PC-3 (cell line): Measurements from ENCODE around the gene ZNF646. TPM values are rescaled to one million over a fixed set of nuclear protein-coding genes. Genes with fewer than 3 reads are reported as not detected.

ENCODE experiments used
- ATAC-seq: fragments of 200-7000 bp; cut with Tn5 transposase; 2 replicates; pipeline ENCODE4 v1.9.1; 2020; ENCODE audit warnings: mild to moderate bottlenecking, moderate library complexity
- BruUV-seq: library from RNA; stranded (reverse); fragments of 400-500 nt; replicated peaks from 2 replicates; lab custom pipeline; 2021; lab: Mats Ljungman, UMichigan
- CTCF ChIA-PET: fragments of 300-600 bp; sonication (Branson Sonifier 250); formaldehyde crosslinking; loops from one replicate; lab custom pipeline; 2022; ENCODE audit warnings: antibody characterized with exemption; lab: Charles Lee
- POLR2A ChIA-PET: fragments of 300-600 bp; sonication (Branson Sonifier 250); formaldehyde crosslinking; loops from one replicate; lab custom pipeline; 2022; ENCODE audit warnings: antibody characterized with exemption; ENCODE audit not compliant: unreplicated experiment; lab: Charles Lee
- DNase-seq: peaks from one replicate; pipeline ENCODE4 v3.0.0-alpha.2; 2015
- H2AFZ ChIP-seq: fragments of 300-600 bp; sonication (generic); 2 replicates; pipeline ENCODE4 v1.6.0; 2016; ENCODE audit warnings: antibody characterized with exemption, low read length
- H3F3A ChIP-seq: fragments of 300-600 bp; sonication (generic); one replicate; pipeline ENCODE4 v1.6.0; 2017; ENCODE audit warnings: antibody characterized with exemption, low read length, control low read depth, mild to moderate bottlenecking; ENCODE audit not compliant: unreplicated experiment
- H3K27ac ChIP-seq: fragments of 300-600 bp; sonication (generic); 2 replicates; pipeline ENCODE4 v1.5.1; 2016; ENCODE audit warnings: mild to moderate bottlenecking, low read length
- H3K27me3 ChIP-seq: fragments of 300-600 bp; sonication (generic); 2 replicates; pipeline ENCODE4 v1.6.1; 2016; ENCODE audit warnings: low read length, mixed read lengths
- H3K36me3 ChIP-seq: fragments of 300-600 bp; sonication (generic); 2 replicates; pipeline ENCODE4 v1.6.1; 2016; ENCODE audit warnings: low read depth, mixed run types, low read length, mixed read lengths
- H3K4me1 ChIP-seq: fragments of 300-600 bp; sonication (generic); 2 replicates; pipeline ENCODE4 v1.5.1; 2016; ENCODE audit warnings: low read length; ENCODE audit not compliant: insufficient read depth
- H3K4me2 ChIP-seq: fragments of 300-600 bp; sonication (generic); 2 replicates; pipeline ENCODE4 v1.6.0; 2016; ENCODE audit warnings: low read length
- H3K4me3 ChIP-seq: fragments of 300-600 bp; sonication (generic); 2 replicates; pipeline ENCODE4 v1.5.1; 2016; ENCODE audit warnings: mild to moderate bottlenecking, low read length, mixed read lengths
- H3K79me2 ChIP-seq: fragments of 300-600 bp; sonication (generic); 2 replicates; pipeline ENCODE4 v1.6.1; 2017; ENCODE audit warnings: low read length, mixed read lengths
- H3K9ac ChIP-seq: fragments of 300-600 bp; sonication (generic); 2 replicates; pipeline ENCODE4 v1.6.0; 2016; ENCODE audit warnings: mild to moderate bottlenecking, low read length
- H3K9me2 ChIP-seq: fragments of 300-600 bp; sonication (generic); replicated peaks from 2 replicates; pipeline ENCODE4 v1.6.1; 2016; ENCODE audit warnings: mixed run types, low read length, mixed read lengths
- H3K9me3 ChIP-seq: fragments of 300-600 bp; sonication (generic); 2 replicates; pipeline ENCODE4 v1.6.1; 2016; ENCODE audit warnings: low read length, mixed read lengths
- H4K20me1 ChIP-seq: fragments of 300-600 bp; sonication (generic); 2 replicates; pipeline ENCODE4 v1.6.1; 2016; ENCODE audit warnings: low read length, mixed read lengths
- CTCF ChIP-seq: fragments of 300-600 bp; sonication (generic); conservative IDR thresholded peaks from 2 replicates; pipeline ENCODE4 v1.5.1; 2017; ENCODE audit warnings: antibody characterized with exemption, low read depth, mild to moderate bottlenecking, low read length
- EZH2 ChIP-seq: fragments of 300-600 bp; sonication (generic); IDR thresholded peaks from one replicate; pipeline ENCODE4 v1.6.1; 2017; ENCODE audit warnings: antibody characterized with exemption, mild to moderate bottlenecking, low read length; ENCODE audit not compliant: unreplicated experiment
- EZH2phosphoT487 ChIP-seq: fragments of 300-600 bp; sonication (generic); IDR thresholded peaks from 2 replicates; pipeline ENCODE4 v1.6.1; 2018; ENCODE audit warnings: mild to moderate bottlenecking, antibody characterized with exemption, low read length, borderline replicate concordance
- intact Hi-C: fragments of 100-400 bp; cut with micrococcal nuclease; formaldehyde crosslinking; loops from 2 replicates; pipeline ENCODE4 v1.9.0; 2023
- total RNA-seq: library from RNA; depleted of rRNA; stranded (reverse); fragments of >200 nt; gene quantifications from 2 replicates; pipeline ENCODE4 v1.2.3, GENCODE V29; 2014

Gene ZNF646
- total RNA-seq, 1 experiment from 2014 or later, result 8.5 TPM

- H3K9me2 ChIP-seq, result no peaks in the 10 kb centered on the region
- H3K9me3 ChIP-seq, result no peaks in the 10 kb centered on the region
- POLR2A ChIA-PET, result no interaction called here
- intact Hi-C loops, result no loop called here
- no TSS peak for BruUV-seq
- ATAC-seq (no peak), DNase-seq (no peak)
- no peaks in the 10 kb centered on the region for H3K27me3 ChIP-seq
- H3K36me3 ChIP-seq, result no peaks in the 10 kb centered on the region
- no peak overlapping the region for H3K4me3 ChIP-seq
- no peaks in the 10 kb centered on the region for H3K79me2 ChIP-seq
- no peak overlapping the region for H3K4me2 ChIP-seq
- CTCF ChIA-PET, result no interaction called here
- H3K9ac ChIP-seq, result no peak overlapping the region
- no peak overlapping the region for H2AFZ ChIP-seq
- H4K20me1 ChIP-seq, result no peaks in the 10 kb centered on the region
- H3K4me1 ChIP-seq, result no peaks in the 10 kb centered on the region
- TF ChIP-seq CTCF (no peak), EZH2 (no peak), EZH2phosphoT487 (no peak)
- H3F3A ChIP-seq, result no peaks in the 10 kb centered on the region
- no peak overlapping the region for H3K27ac ChIP-seq
Measured at GRCh38 chr16:31083981-31084380, 9.8 kb downstream of the ZNF646 start.

- H3K9ac ChIP-seq, result no peak overlapping the region
- H3K4me2 ChIP-seq, result no peak overlapping the region
- ChIA-PET POLR2A (no interaction called here), CTCF (no interaction called here)
- intact Hi-C loops, result no loop called here
- TF ChIP-seq EZH2phosphoT487 (no peak), CTCF (no peak), EZH2 (no peak)
- no TSS peak for BruUV-seq
- H2AFZ ChIP-seq, result no peak overlapping the region
- no peaks in the 10 kb centered on the region for H4K20me1 ChIP-seq
- ATAC-seq, result no peak
- no peak for DNase-seq
- no peaks in the 10 kb centered on the region for H3K4me1 ChIP-seq
- no peaks in the 10 kb centered on the region for H3K36me3 ChIP-seq
- no peaks in the 10 kb centered on the region for H3K9me3 ChIP-seq
- H3K27me3 ChIP-seq, result no peaks in the 10 kb centered on the region
- H3K79me2 ChIP-seq, result no peaks in the 10 kb centered on the region
- no peaks in the 10 kb centered on the region for H3F3A ChIP-seq
- no peak overlapping the region for H3K27ac ChIP-seq
- no peak overlapping the region for H3K4me3 ChIP-seq
- no peaks in the 10 kb centered on the region for H3K9me2 ChIP-seq
Measured at GRCh38 chr16:31084584-31085302, 10.5 kb downstream of the ZNF646 start.

- TF ChIP-seq EZH2phosphoT487 (no peak), EZH2 (no peak), CTCF (no peak)
- POLR2A ChIA-PET, result no interaction called here
- no peaks in the 10 kb centered on the region for H4K20me1 ChIP-seq
- no peaks in the 10 kb centered on the region for H3K9me3 ChIP-seq
- no peaks in the 10 kb centered on the region for H3K27me3 ChIP-seq
- H3K36me3 ChIP-seq, result no peaks in the 10 kb centered on the region
- intact Hi-C loops, result no loop called here
- H2AFZ ChIP-seq, result no peak overlapping the region
- no peak overlapping the region for H3K9ac ChIP-seq
- no peak overlapping the region for H3K27ac ChIP-seq
- H3F3A ChIP-seq, result no peaks in the 10 kb centered on the region
- no TSS peak for BruUV-seq
- no peaks in the 10 kb centered on the region for H3K4me1 ChIP-seq
- CTCF ChIA-PET, result no interaction called here
- no peak for ATAC-seq
- no peaks in the 10 kb centered on the region for H3K79me2 ChIP-seq
- no peak overlapping the region for H3K4me2 ChIP-seq
- H3K9me2 ChIP-seq, result no peaks in the 10 kb centered on the region
- no peak overlapping the region for H3K4me3 ChIP-seq
- no peak for DNase-seq
Measured at GRCh38 chr16:31085411-31085810, 11.2 kb downstream of the ZNF646 start.
